Activated T-helper 9 cell treated with anti-CD3 and anti-CD28 coated beads, Interleukin-2, amount 50 U/mL, for 16 hours (primary cell): Measurements from ENCODE around the gene KRTAP5-5.
"Not testable (repeated sequence)": the region's sequence is repeated elsewhere in the genome, so short reads cannot be mapped to it uniquely, and the experiment has no call there.

ENCODE experiments used
- DNase-seq: peaks from one replicate; pipeline ENCODE4 v3.0.0-alpha.2; 2020; ENCODE audit warnings: low read depth

The KRTAP5-5 gene, protein sequence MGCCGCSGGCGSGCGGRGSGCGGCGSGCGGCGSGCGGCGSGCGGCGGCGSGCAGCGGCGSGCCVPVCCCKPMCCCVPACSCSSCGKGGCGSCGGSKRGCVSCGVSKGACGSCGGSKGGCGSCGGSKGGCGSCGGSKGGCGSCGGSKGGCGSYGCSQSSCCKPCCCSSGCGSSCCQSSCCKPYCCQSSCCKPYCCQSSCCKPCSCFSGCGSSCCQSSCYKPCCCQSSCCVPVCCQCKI

DNA sequence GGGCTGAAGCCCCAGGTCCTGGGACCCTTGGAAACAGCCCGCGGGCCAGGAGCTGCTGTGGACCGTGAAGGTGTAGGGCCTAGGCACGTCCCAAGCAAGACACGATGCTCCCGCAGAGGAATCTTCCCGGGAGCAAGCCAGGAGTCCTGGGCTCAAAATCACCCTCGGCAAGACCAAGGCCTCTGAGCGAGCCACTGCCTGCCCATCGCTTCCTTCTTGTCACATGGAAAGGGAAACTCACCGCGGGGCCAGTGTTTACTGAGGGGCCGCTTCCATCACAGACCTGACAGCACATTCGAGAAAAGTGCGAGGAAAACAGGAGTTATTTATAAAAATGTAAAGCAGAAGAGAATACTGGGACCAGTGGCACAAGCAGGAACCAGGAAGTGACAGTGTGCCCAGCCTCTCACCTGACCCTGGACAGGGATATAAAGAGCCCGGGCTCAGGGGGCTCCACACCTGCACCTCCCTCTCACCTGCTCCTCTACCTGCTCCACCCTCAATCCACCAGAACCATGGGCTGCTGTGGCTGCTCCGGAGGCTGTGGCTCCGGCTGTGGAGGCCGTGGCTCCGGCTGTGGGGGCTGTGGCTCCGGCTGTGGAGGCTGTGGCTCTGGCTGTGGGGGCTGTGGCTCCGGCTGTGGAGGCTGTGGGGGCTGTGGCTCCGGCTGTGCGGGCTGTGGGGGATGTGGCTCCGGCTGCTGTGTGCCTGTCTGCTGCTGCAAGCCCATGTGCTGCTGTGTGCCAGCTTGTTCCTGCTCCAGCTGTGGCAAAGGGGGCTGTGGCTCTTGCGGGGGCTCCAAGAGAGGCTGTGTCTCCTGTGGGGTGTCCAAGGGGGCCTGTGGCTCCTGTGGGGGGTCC is at the start of gene KRTAP5-5:
TSS of gene KRTAP5-5 (plus strand) at position 450 of the 860 bp plus-strand sequence. CDS start at position 516, 66 bp downstream.
- no peak for DNase-seq

DNA sequence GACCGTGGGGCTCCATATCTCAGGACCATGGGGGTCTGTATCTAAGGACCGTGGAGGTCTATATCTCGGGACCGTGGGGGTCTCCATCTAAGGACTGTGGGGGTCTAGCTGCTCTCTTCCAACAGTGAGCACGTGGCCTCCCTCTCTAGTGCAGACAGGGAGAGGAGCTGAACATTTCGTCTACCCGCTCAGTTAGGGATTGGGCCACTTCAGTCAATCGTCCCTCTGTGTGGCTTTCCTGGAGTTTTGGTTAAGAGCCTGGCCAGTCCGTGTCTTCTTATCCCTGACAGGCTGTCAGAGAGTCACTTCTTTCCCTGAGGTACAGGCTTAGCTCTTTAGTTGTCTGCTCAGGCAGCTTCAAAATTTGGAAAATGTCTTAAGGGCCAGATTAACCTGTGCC is 47.6 kb upstream of the KRTAP5-5 start:
- no peak for DNase-seq

DNA sequence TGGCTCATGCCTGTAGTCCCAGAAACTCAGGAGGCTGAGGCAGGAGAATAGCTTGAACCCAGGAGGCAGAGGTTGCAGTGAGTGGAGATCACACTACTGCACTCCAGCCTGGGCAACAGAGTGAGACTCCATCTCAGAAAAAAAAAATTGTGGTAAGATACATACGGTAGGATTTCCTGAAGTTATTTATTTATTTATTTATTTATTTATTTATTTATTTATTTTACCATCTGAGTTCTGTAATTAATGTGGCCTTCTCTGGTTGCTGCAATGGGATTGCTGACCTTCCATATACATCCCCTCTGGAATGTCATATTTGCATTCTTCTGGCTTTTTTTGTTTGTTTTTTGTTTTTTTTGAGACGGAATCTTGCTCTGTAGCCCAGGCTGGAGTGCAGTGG is 46.7 kb upstream of the KRTAP5-5 start:
- not testable (repeated sequence) for DNase-seq

DNA sequence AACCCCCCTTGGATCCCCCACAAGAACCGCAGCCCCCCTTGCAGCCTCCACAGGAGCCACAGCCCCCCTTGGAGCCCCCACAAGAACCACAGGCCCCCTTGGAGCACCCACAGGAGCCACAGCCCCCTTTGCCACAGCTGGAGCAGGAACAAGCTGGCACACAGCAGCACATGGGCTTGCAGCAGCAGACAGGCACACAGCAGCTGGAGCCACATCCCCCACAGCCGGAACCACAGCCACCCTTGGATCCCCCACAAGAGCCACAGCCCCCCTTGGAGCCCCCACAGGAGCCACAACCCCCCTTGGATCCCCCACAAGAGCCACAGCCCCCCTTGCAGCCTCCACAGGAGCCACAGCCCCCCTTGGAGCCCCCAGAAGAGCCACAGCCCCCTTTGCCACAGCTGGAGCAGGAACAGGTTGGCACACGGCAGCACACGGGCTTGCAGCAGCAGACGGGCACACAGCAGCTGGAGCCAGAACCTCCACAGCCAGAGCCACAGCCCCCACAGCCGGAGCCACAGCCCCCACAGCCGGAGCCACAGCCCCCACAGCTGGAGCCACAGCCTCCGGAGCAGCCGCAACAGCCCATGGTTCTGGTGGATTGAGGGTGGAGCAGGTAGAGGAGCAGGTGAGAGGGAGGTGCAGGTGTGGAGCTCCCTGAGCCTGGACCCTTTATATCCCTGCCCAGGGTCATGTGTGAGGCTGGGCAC is 44.8 kb upstream of the KRTAP5-5 start, which contains the start of gene KRTAP5-1:
TSS of gene KRTAP5-1 (minus strand) at position 623 of the 710 bp plus-strand sequence. CDS start at position 589, 34 bp downstream.
- DNase-seq: not testable (repeated sequence)

DNA sequence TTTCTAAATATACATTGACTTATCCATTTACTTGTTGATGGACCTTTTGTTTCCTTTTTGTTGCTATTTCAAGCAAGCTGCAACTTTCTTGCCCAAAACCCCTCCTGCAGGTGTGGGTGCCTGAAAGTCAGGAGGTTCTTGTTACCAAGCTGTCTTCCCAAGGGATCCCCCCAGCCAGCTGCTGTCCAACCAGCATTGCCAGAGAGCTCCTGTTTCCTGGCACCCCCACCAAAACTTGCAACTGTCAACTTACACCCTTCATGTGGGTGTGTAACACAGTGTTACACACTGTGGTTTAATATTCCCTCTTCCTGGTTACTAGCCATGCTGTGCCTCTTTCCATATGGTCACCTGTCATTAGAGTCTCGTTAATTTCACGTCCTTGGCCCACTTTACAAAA is 42.9 kb upstream of the KRTAP5-5 start:
- DNase-seq: no peak

DNA sequence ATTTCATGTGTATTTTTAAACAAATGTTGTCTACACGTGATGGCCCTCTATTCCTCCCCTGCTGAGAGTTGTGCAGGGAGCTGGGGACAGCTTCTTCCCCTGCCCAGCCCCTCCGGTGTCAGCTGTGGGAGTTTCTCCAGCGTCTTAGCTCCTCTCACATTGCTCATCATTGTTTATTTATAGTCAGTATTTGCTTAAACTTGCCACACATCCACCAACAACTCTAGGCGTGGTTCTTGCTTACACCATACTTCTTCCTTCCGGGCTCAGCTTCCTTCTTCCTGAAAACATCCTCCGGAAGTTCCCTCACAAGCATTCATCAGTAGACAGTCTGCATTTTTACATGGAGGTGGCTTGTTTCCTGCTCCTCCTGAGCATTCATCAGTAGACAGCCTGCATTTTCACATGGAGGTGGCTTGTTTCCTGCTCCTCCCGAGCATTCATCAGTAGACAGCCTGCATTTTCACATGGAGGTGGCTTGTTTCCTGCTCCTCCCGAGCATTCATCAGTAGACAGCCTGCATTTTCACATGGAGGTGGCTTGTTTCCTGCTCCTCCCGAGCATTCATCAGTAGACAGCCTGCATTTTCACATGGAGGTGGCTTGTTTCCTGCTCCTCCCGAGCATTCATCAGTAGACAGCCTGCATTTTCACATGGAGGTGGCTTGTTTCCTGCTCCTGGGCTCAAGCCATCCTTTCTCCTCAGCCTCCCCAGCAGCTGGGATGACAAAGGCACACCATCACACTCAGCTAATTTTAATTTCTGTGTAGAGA is 40.2 kb upstream of the KRTAP5-5 start:
- DNase-seq: not testable (repeated sequence)

DNA sequence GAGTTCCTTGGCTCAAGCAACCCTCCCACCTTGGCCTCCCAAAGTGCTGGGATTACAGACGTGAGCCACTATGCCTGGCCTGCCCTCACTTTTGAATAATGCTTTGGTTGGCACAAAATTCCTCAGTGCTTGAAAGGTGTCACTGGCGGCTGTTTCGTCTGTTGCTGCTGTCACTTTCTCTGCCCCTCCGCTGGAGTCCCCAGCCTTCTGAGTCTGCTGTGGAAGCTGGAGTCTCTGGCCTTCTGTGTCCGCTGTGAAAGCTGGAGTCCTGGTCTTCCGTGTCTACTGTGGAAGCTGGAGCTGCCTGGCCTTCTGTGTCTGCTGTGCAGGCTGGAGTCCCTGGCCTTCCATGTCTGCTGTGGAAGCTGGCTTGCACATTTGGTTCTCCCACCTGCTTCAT is 39.6 kb upstream of the KRTAP5-5 start:
- no peak for DNase-seq

DNA sequence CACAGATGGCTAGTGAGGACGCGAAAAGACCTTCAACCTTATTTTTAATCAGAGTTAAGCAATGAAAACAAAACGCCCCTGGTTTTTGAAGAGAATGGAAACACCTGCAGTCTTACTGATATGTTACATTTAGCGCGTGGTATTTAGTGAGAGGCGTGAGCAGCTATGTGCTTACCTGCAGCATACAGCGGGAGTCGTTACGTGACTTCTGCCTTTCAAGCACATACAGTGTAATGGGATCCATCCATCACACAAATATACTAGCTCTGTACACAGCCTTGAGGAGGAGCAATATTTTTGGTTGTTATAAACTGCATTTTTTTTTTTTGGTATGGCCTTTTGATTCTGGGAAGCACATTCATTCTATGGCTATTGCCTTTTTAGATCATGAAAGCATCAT is 36.9 kb upstream of the KRTAP5-5 start:
- no peak for DNase-seq

DNA sequence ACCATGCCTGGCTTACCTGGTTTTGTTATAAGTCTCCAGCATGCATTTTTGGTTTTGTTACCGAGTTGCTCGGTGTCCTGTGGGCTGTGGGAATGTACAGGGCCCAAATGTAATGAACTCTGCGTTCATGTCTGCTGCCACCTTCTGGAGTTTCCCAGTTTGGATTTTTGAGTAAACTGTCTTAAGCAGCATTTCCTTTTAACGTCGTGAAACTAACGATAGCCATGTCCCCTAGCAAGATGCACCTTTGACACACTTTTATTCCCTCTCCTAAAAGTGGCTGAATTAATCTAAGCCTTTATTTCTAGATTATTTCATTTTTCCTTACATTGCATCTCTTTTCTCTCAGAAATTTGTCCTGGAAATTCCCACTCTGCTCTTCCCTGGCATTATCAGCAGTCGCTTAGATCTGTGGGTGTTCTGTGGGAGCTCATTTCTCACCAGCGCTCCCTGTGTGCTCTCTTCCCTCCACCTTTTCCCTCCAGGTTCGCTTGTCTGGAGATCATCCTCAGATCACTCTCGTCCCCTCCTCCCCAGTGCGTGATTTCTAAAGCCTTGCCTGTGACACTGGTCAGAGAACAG is 33.5 kb upstream of the KRTAP5-5 start:
- DNase-seq: not testable (repeated sequence)

DNA sequence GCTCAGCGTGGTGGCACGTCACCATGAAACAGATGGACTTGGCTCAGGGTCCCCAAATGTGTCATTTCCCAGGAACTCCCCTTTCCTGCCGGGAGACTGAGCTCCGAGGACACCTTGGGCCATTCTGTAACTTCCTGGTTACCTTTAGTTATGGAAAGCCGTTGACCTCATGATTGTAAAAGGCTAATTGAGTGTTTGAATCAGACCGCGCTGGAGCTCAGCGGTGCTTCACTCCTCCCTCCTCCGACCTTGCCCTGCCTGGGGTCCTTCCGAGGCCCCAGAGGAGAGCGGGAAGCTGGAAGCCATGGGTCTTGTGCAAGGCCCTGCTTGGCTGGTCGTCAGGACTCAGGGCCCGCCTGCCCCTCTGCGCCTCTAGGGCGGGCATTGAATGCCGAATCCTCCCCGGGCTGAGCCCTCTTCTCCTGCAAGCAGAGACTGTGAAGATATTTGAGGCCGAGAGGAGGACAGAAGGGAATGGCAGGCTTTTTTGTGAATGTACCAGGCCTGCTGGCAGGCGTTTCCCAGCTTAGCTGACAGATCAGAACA is 32.9 kb upstream of the KRTAP5-5 start:
- not testable (repeated sequence) for DNase-seq

DNA sequence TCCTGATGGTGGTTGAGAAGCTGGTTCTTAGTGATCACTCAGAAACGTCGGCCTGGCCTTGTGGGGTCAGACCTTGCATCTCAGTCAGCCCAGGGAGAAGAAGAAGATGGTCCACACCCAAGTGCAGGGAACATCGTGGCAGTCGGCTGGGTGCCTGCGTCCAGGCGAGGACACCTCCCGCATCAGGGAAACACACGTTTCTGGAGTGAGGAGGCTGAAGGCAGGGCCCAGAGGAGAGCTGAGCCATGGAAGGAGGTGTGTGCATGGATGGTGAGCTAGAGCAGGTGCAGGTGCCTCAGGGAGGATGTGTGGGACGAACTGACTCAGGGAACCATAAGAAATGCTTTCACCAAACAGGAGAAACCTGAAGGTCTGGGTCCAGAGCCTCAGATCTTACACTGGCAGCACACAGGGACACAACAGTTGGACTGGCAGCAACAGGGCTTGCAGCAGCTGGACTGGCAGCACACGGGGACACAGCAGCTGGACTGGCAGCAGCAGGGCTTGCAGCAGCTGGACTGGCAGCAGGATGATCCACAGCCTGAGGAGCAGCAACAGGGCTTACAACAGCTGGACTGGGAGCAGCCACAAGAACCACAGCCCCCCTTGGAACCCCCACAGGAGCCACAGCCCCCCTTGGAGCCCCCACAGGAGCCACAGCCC is 32.1 kb upstream of the KRTAP5-5 start:
- DNase-seq: no peak

DNA sequence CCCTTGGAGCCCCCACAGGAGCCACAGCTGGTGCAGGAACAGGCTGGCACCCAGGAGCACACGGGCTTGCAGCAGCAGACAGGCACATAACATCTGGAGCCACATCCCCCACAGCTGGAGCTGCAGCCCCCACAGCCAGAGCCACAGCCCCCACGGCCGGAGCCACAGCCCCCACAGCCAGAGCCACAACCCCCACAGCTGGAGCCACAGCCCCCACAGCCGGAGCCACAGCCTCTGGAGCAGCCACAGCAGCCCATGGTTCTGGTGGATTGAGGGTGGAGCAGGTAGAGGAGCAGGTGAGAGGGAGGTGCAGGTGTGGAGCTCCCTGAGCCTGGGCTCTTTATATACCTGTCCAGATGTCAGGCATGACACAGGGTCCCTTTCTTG is 31.6 kb upstream of the KRTAP5-5 start, which contains the start of gene KRTAP5-2:
TSS of gene KRTAP5-2 (minus strand) at position 301 of the 387 bp plus-strand sequence. CDS start at position 257, 44 bp downstream.
- no peak for DNase-seq

DNA sequence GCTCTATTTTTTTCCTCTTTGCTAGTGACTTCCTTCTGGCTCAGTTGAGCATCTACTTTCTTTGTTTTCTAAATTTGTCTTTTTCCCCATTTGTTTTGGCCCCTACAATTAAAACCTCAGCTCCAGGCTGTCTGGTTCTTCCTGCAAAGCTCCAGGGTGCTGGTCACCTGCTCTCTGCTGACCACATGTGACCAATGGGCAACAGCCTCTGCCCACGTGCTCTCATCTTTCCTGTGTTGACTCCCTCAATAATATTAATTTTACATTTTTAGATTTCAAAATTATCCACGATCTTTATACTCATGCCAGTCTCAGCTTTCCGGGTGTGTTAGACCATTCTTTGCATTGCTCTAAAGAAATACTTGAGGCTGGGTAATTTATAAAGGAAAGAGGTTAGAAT is 31.2 kb upstream of the KRTAP5-5 start:
- DNase-seq: not testable (repeated sequence)

DNA sequence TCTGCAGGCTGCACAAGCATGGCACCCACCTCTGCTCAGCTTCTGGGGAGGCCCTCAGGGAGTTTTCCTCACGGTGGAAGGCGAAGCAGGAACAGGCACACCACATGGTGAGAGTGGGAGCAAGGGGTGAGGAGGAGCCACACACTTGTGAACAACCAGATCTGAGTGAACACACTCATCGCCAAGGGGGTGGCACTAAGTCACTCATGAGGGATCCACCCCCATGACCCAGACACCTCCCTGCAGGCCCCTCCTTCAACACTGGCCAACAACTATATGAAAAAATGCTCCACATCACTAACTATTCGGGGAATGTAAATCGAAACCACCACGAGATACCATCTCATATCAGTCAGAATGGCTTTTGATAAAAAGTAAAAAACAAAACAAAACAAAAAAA is 30.8 kb upstream of the KRTAP5-5 start:
- no peak for DNase-seq

DNA sequence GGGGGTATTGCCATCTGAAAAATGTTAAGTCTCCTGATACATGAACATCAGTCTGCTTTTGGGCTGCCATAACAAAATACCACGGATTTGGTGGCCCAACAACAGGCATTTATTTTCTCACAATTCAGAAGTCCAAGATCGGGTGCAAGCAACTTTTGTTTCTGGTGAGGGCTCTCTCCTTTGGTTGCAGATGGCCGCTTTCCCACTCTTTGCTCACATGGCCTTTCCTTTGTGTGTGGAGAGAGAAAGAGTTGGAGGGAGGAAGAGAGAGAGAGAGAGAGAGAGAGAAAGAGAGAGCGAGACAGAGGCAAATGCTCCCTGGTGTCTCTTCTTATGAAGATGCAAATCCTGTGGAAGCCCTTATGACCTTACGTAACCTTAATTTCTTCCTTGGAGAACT is 28.9 kb upstream of the KRTAP5-5 start:
- DNase-seq: no peak

DNA sequence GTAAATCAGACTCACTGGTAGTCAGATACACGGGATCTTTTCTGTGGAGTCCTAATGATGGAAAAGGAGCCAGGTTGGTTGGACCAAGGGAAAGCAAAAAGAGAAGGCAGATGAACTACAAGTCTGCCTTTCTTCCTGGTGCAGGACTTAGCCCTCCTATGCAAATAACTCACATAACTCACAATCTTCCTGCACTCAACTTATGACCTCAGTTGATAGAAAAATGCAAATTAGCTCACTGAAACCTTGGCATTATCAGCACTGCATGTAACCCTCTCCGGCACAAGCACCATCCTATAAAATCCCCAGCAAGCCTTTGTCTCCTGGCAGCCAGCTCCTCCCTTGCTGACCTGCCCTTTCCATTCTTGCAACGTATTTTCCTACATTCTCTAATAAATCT is 27.9 kb upstream of the KRTAP5-5 start:
- not testable (repeated sequence) for DNase-seq

DNA sequence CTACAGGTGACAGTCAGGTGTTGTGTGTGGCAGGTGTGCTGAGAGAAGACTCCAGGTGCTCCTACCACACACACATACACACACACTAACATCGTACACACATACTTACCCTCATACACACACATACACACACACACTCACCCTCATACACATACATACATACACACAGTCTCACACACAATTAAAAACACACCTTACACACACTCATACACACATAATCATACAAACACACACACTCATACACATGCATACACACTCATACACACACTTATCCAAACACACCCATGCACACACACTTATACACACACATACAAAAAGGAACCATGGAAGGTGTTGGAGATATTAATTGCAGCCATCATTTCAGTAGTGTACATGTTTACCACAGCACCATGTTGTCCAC is 25.9 kb upstream of the KRTAP5-5 start:
- no peak for DNase-seq

DNA sequence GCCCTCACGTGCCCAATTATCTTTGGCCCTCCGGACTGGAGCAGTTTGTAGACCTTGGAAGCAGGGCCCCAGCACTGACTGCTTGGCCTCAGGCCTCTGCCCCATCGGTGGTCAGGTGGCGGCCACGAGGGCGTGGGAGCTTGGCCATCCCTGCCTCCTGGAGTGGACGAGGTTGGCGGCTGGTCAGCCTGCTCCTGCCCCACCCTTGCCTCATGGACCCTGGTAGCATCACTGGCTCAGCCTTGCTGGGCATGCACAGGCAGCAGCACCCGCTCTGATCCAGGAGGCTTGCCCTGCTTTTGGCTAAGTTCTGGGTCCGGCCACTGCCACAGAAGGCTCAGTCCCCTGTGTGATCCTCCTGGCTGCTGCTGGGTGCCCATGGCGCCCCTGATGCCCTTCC is 25.4 kb upstream of the KRTAP5-5 start:
- DNase-seq: no peak

DNA sequence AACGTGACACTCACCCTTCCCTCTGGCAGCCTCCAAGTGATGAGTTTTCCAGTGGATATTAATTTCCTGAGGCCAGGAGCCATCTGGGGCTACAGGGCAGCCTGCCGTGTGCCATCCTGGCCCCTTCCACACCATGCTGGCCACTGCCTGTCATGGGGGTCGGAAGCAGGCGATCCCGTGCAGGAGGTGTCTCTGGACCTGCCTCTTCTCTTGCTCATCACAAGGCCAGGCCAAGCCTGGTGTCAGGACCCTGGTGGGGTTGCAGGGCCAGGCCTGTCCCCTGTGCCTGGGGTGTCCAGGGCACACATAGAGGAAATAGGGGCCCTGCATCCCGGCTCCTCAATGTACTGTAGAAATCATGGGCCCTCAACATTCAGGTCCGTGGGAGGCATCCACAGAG is 24.9 kb upstream of the KRTAP5-5 start:
- no peak for DNase-seq

DNA sequence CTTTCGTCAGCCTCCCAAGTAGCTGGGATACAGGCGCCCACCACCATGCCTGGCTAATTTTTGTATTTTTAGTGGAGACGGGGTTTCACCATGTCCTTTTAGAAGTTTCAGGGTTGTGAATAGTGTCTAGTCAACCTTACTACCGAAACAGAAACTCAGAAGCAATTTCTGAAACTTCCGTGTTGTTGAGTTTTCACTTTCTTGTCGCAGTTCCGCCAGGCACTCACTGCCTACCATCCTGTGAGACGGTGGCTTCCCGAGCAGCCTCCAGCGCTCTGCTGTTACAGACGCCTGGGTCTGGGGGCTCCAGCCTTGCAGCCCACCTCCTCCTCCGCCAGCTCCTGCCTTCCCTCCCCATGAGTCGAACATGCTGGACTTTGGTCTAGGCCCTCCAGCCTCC is 23.7 kb upstream of the KRTAP5-5 start:
- not testable (repeated sequence) for DNase-seq
